IMR-90 (cell line): Measurements from ENCODE around the gene NMBR. TPM values are rescaled to one million over a fixed set of nuclear protein-coding genes. Genes with fewer than 3 reads are reported as not detected.

Experiments
- ATAC-seq: fragments of 200-7000 bp; cut with Tn5 transposase; 2 replicates; pipeline ENCODE4 v1.9.1; 2020; ENCODE audit warnings: low read depth, mild to moderate bottlenecking, moderate library complexity
- BruUV-seq: library from RNA; stranded (reverse); fragments of 400-500 nt; replicated peaks from 2 replicates; lab custom pipeline; 2021; lab: Mats Ljungman, UMichigan
- CTCF ChIA-PET: fragments of 300-600 bp; formaldehyde crosslinking; extraction: SDS; loops from one replicate; lab custom pipeline; 2021; ENCODE audit warnings: antibody characterized with exemption; lab: Yijun Ruan, JAX
- POLR2A ChIA-PET: fragments of 300-600 bp; sonication (Branson Sonifier 250); formaldehyde crosslinking; loops from one replicate; lab custom pipeline; 2022; ENCODE audit warnings: antibody characterized with exemption; ENCODE audit not compliant: unreplicated experiment; lab: Charles Lee
- DNase-seq: peaks from one replicate; pipeline ENCODE4 v3.0.0; 2013
- H2AFZ ChIP-seq: replicated peaks from 2 replicates; pipeline ENCODE3; 2013; ENCODE audit warnings: low read length, mild to moderate bottlenecking; ENCODE audit not compliant: poor library complexity
- H2AK5ac ChIP-seq: 2 replicates; pipeline ENCODE4 v1.6.1; 2013; ENCODE audit warnings: low read depth, low read length, inconsistent platforms
- H2AK9ac ChIP-seq: replicated peaks from 2 replicates; pipeline ENCODE3; 2013; ENCODE audit warnings: mild to moderate bottlenecking, low read depth, low read length, moderate library complexity; ENCODE audit not compliant: poor library complexity
- H2BK120ac ChIP-seq: 2 replicates; pipeline ENCODE4 v1.6.1; 2013; ENCODE audit warnings: low read depth, low read length, inconsistent platforms
- H2BK15ac ChIP-seq: 3 replicates; pipeline ENCODE4 v1.6.1; 2013; ENCODE audit warnings: low read depth, low read length, inconsistent platforms
- H2BK20ac ChIP-seq: 2 replicates; pipeline ENCODE4 v1.6.1; 2013; ENCODE audit warnings: low read depth, mild to moderate bottlenecking, inconsistent platforms, low read length, moderate library complexity
- H2BK5ac ChIP-seq: 2 replicates; pipeline ENCODE4 v1.6.1; 2013; ENCODE audit warnings: mild to moderate bottlenecking, low read depth, low read length, inconsistent platforms; ENCODE audit not compliant: poor library complexity, severe bottlenecking
- H3K14ac ChIP-seq: replicated peaks from 2 replicates; pipeline ENCODE4 v1.6.1; 2013; ENCODE audit warnings: low read depth, low read length, inconsistent platforms
- H3K18ac ChIP-seq: 2 replicates; pipeline ENCODE4 v1.6.1; 2013; ENCODE audit warnings: low read depth, low read length, control low read depth
- H3K23ac ChIP-seq: 2 replicates; pipeline ENCODE4 v1.6.1; 2013; ENCODE audit warnings: low read depth, low read length, inconsistent platforms
- H3K27ac ChIP-seq: 2 replicates; pipeline ENCODE4 v1.5.1; 2013; ENCODE audit warnings: mild to moderate bottlenecking, control low read depth, low read length; ENCODE audit not compliant: insufficient read depth
- H3K27me3 ChIP-seq: 2 replicates; pipeline ENCODE4 v1.6.1; 2013; ENCODE audit warnings: low read length; ENCODE audit not compliant: control insufficient read depth, insufficient read depth
- H3K36me3 ChIP-seq: 2 replicates; pipeline ENCODE4 v1.6.1; 2013; ENCODE audit warnings: low read length, mixed read lengths; ENCODE audit not compliant: control insufficient read depth, insufficient read depth
- H3K4ac ChIP-seq: 2 replicates; pipeline ENCODE4 v1.6.1; 2013; ENCODE audit warnings: low read depth, low read length, inconsistent platforms
- H3K4me1 ChIP-seq: 2 replicates; pipeline ENCODE4 v1.6.1; 2013; ENCODE audit warnings: low read length, mixed read lengths; ENCODE audit not compliant: control insufficient read depth, insufficient read depth
- H3K4me2 ChIP-seq: 2 replicates; pipeline ENCODE4 v1.6.1; 2013; ENCODE audit warnings: low read depth, mild to moderate bottlenecking, control low read depth, low read length, moderate library complexity
- H3K4me3 ChIP-seq: 2 replicates; pipeline ENCODE4 v1.5.1; 2013; ENCODE audit warnings: low read depth, mild to moderate bottlenecking, control low read depth, low read length, moderate library complexity; ENCODE audit not compliant: insufficient read depth
- H3K56ac ChIP-seq: 2 replicates; pipeline ENCODE4 v1.6.1; 2013; ENCODE audit warnings: low read length, inconsistent platforms; ENCODE audit not compliant: insufficient read depth; ENCODE audit errors: extremely low read depth
- H3K79me1 ChIP-seq, 2 experiments: 2 replicates each; pipeline ENCODE4 v1.6.1; 2013; ENCODE audit warnings: low read length in 2 of 2, inconsistent platforms in 1 of 2, low read depth in 1 of 2
- H3K9ac ChIP-seq: 2 replicates; pipeline ENCODE4 v1.6.1; 2013; ENCODE audit warnings: low read depth, low read length, control low read depth
- H3K9me1 ChIP-seq: 2 replicates; pipeline ENCODE4 v1.6.1; 2013; ENCODE audit warnings: low read length, inconsistent platforms; ENCODE audit not compliant: insufficient read depth
- H3K9me3 ChIP-seq: 2 replicates; pipeline ENCODE4 v1.6.1; 2013; ENCODE audit warnings: low read length; ENCODE audit not compliant: control insufficient read depth, insufficient read depth
- H4K20me1 ChIP-seq: 2 replicates; pipeline ENCODE4 v1.6.1; 2013; ENCODE audit warnings: low read length, inconsistent platforms; ENCODE audit not compliant: insufficient read depth
- H4K5ac ChIP-seq: 2 replicates; pipeline ENCODE4 v1.6.1; 2013; ENCODE audit warnings: mild to moderate bottlenecking, low read depth, low read length, control low read depth
- H4K8ac ChIP-seq, 2 experiments: 2 replicates each; pipeline ENCODE4 v1.6.1; 2013; ENCODE audit warnings: low read depth in 2 of 2, low read length in 2 of 2, control low read depth in 1 of 2, inconsistent platforms in 1 of 2
- H4K91ac ChIP-seq: 2 replicates; pipeline ENCODE4 v1.6.1; 2013; ENCODE audit warnings: low read depth, low read length, inconsistent platforms; ENCODE audit not compliant: insufficient read depth
- BHLHE40 ChIP-seq: fragments of 150-350 bp; IDR thresholded peaks from 2 replicates; pipeline ENCODE4 v1.6.1; 2016; ENCODE audit warnings: mild to moderate bottlenecking, low read depth, low read length
- CEBPB ChIP-seq: IDR thresholded peaks from 2 replicates; pipeline ENCODE4 v1.6.1; 2012; ENCODE audit warnings: low read depth, low read length, improper control_type of control experiment
- MAFK ChIP-seq: IDR thresholded peaks from 2 replicates; pipeline ENCODE4 v1.6.1; 2012; ENCODE audit warnings: low read depth, low read length, improper control_type of control experiment
- MAZ ChIP-seq: IDR thresholded peaks from 2 replicates; pipeline ENCODE4 v1.6.1; 2012; ENCODE audit warnings: low read depth, mild to moderate bottlenecking, low read length, improper control_type of control experiment, moderate library complexity, borderline replicate concordance
- POLR2A ChIP-seq: IDR thresholded peaks from 2 replicates; pipeline ENCODE4 v1.6.1; 2012; ENCODE audit warnings: mild to moderate bottlenecking, low read depth, low read length
- RCOR1 ChIP-seq: IDR thresholded peaks from 2 replicates; pipeline ENCODE4 v1.6.1; 2012; ENCODE audit warnings: mild to moderate bottlenecking, low read length, improper control_type of control experiment; ENCODE audit not compliant: insufficient replicate concordance
- SMC3 ChIP-seq: fragments of 150-350 bp; IDR thresholded peaks from 2 replicates; pipeline ENCODE4 v1.6.1; 2016; ENCODE audit warnings: low read depth, mild to moderate bottlenecking, antibody characterized with exemption, low read length, moderate library complexity
- WGBS, 2 experiments: methylation state at CpG; one replicate each; pipeline versions ENCODE4 v1.1.5 to v1.1.7; 2013; ENCODE audit warnings: missing lambda C conversion rate in 2 of 2; ENCODE audit not compliant: insufficient read length in 1 of 2; ENCODE audit errors: extremely low coverage in 2 of 2; 5-methylcytosine and 5-hydroxymethylcytosine counted together
- dilution Hi-C: fragments of 300-500 bp; cut with HindIII; formaldehyde crosslinking; loops from one replicate; pipeline ENCODE4 v1.14.3; 2018; ENCODE audit warnings: low sequenced_read_pairs; ENCODE audit not compliant: unreplicated experiment
- in situ Hi-C: fragments of 300-500 bp; cut with MboI; formaldehyde crosslinking; loops from 3 replicates; pipeline ENCODE4 v1.14.3; 2019; ENCODE audit warnings: low sequenced_read_pairs, inconsistent platforms, mixed read lengths
- intact Hi-C: fragments of 100-400 bp; cut with micrococcal nuclease; formaldehyde crosslinking; loops from 2 replicates; pipeline ENCODE4 v1.10.0; 2022
- polyA plus RNA-seq, 3 experiments: library from polyadenylated mRNA; depleted of rRNA; stranded (reverse); fragments of >200 nt; gene quantifications; 2 replicates each; pipeline ENCODE4 v1.2.3, GENCODE V29; 2012; ENCODE audit warnings: low replicate concordance in 1 of 3
- total RNA-seq: library from RNA; depleted of rRNA; stranded (reverse); fragments of >200 nt; gene quantifications from 2 replicates; pipeline ENCODE4 v1.2.3, GENCODE V29; 2012

NMBR gene
- total and polyA plus RNA-seq, 2 of the 4 experiments (the other 2 are of a cell fraction), result not detected

- ChIA-PET POLR2A (interaction anchor here (0.6 kb wide), 1 partner anchor 9 kb away, joined by 3 read pairs; no protein-coding TSS in a partner anchor), CTCF (interaction anchor here (0.7 kb wide), 1 partner anchor 16 kb away, joined by 3 read pairs; no protein-coding TSS in a partner anchor)
- no TSS peak for BruUV-seq
- dilution Hi-C loops, result no loop called here
- no peak overlapping the region for H3K9ac ChIP-seq
- H3K27me3 ChIP-seq, result no peaks in the 10 kb centered on the region
- H2AK5ac ChIP-seq, result no peak overlapping the region
- no peak overlapping the region for H3K18ac ChIP-seq
- no peak overlapping the region for H3K4ac ChIP-seq
- no peak overlapping the region for H2BK120ac ChIP-seq
- no peak overlapping the region for H3K4me3 ChIP-seq
- no peak overlapping the region for H4K5ac ChIP-seq
- H3K4me2 ChIP-seq, result no peak overlapping the region
- no peak overlapping the region for H2BK5ac ChIP-seq
- peaks cover 11% of the 10 kb centered on the region for H3K36me3 ChIP-seq
- H2BK20ac ChIP-seq, result no peak overlapping the region
- no peak overlapping the region for H3K27ac ChIP-seq
- no peaks in the 10 kb centered on the region for H3K4me1 ChIP-seq
- H4K8ac ChIP-seq, result no peak overlapping the region; a peak in 1 of 4 replicates
- H4K20me1 ChIP-seq, result peaks cover 18% of the 10 kb centered on the region; the same call in 1 of the 2 replicates
- no peak overlapping the region for H4K91ac ChIP-seq
- peaks cover 13 to 30% of the 10 kb centered on the region in 2 experiments for H3K79me1 ChIP-seq
- no peak overlapping the region for H2AFZ ChIP-seq
- H3K56ac ChIP-seq, result no peak overlapping the region
- no peaks in the 10 kb centered on the region for H3K9me3 ChIP-seq
- no peak for TF ChIP-seq BHLHE40
- TF ChIP-seq SMC3, result no peak
- no peak for TF ChIP-seq MAFK
- TF ChIP-seq POLR2A, result no peak
- TF ChIP-seq RCOR1, result no peak
- TF ChIP-seq CEBPB, result no peak
- no peak for TF ChIP-seq MAZ
- no peak overlapping the region for H2AK9ac ChIP-seq
- ATAC-seq, result no peak
- no peak overlapping the region for H3K23ac ChIP-seq
- in situ Hi-C loops, result no loop called here
- no peak for DNase-seq
- H3K9me1 ChIP-seq, result no peaks in the 10 kb centered on the region; the same call in 1 of the 2 replicates
- H3K14ac ChIP-seq, result no peak overlapping the region
- no CpG with 5 or more reads among the region's 2 CpGs for WGBS, 2 experiments
- no peak overlapping the region for H2BK15ac ChIP-seq
- intact Hi-C loops, result loop anchor here (5.0 kb wide), 1 partner anchor 35 kb away; no protein-coding TSS in a partner anchor
These were observed 20.6 kb upstream of the NMBR start for GRCh38 chr6:142167486-142167885.
